ENCODE results near the gene GCLM. TPM values are rescaled to one million over a fixed set of nuclear protein-coding genes. Genes with fewer than 3 reads are reported as not detected.

The GCLM gene
- total and polyA plus RNA-seq, 2 donors (not counting 3 experiments of a cell fraction or from before 2014, with no cell fraction given), result 12.3 to 55.9 TPM

DNA sequence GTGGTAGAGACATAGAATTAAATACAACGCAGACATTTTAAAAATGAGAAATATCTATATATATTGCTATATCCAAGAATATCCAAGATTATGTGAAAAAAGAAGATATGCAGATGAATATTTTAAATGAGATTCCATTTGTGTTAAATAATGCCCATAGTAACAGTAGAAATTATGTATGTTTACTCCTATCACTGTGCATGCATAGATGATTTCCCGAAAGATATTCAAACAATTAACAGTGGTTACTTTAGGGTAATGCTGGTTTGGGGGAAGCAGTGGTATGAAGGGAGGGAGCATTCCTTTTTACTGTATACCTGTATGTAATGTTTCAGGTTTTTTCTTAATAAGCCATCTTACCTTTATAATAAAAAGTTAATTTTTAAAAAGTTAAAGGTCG, 55.3 kb downstream of the GCLM start:
- BruUV-seq (replicated peaks), result no TSS peak
- no peak for DNase-seq (ENCODE audit: low read depth, low spot score)
- ChIA-PET CTCF (no interaction called here), POLR2A (no interaction called here)
- no peak overlapping the region for H2AFZ ChIP-seq (ENCODE audit: low read depth, low read length)
- dilution Hi-C loops (cut with MboI; ENCODE audit: extremely low pct_ligation_motif_present, low sequenced_read_pairs) (no loop called here), intact Hi-C loops (cut with micrococcal nuclease) (no loop called here)
- H3K9me1 ChIP-seq (replicated peaks; ENCODE audit: control insufficient read depth, extremely low read depth, insufficient read depth, low read length), result no peaks in the 10 kb centered on the region
- TF ChIP-seq POLR2A (IDR thresholded peaks at IDR 0.05; ENCODE audit: low read depth, low read length) (no peak), FOS (IDR thresholded peaks at IDR 0.05; ENCODE audit: borderline replicate concordance, insufficient read depth, low read length) (no peak), MYC (IDR thresholded peaks at IDR 0.05; ENCODE audit: low read depth, low read length) (no peak), EZH2 (IDR thresholded peaks at IDR 0.05; ENCODE audit: borderline replicate concordance, low read depth, low read length, severe bottlenecking) (no peak), JUN (IDR thresholded peaks at IDR 0.05; ENCODE audit: borderline replicate concordance, insufficient read depth, insufficient read length, low read depth) (no peak)
- TF ChIP-seq, protein P1, sequence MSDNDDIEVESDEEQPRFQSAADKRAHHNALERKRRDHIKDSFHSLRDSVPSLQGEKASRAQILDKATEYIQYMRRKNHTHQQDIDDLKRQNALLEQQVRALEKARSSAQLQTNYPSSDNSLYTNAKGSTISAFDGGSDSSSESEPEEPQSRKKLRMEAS (IDR thresholded peaks at IDR 0.05; ENCODE audit: insufficient read depth, insufficient read length), result no peak
- TF ChIP-seq, protein P2, sequence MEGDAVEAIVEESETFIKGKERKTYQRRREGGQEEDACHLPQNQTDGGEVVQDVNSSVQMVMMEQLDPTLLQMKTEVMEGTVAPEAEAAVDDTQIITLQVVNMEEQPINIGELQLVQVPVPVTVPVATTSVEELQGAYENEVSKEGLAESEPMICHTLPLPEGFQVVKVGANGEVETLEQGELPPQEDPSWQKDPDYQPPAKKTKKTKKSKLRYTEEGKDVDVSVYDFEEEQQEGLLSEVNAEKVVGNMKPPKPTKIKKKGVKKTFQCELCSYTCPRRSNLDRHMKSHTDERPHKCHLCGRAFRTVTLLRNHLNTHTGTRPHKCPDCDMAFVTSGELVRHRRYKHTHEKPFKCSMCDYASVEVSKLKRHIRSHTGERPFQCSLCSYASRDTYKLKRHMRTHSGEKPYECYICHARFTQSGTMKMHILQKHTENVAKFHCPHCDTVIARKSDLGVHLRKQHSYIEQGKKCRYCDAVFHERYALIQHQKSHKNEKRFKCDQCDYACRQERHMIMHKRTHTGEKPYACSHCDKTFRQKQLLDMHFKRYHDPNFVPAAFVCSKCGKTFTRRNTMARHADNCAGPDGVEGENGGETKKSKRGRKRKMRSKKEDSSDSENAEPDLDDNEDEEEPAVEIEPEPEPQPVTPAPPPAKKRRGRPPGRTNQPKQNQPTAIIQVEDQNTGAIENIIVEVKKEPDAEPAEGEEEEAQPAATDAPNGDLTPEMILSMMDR (IDR thresholded peaks at IDR 0.05; ENCODE audit: extremely low read depth in 1 of 2, insufficient read depth in 1 of 2, low read depth in 1 of 2, low read length in 2 of 2), result no peak
- no peaks in the 10 kb centered on the region for H3K4me1 ChIP-seq (ENCODE audit: control insufficient read depth, extremely low read depth, insufficient read depth, low read length)
- no peaks in the 10 kb centered on the region for H3K79me2 ChIP-seq (ENCODE audit: control insufficient read depth, insufficient read depth, low read length)
- H3K27ac ChIP-seq (ENCODE audit: insufficient read depth, low read depth, low read length), result no peak overlapping the region
- peaks cover 0 to 7% of the 10 kb centered on the region in 2 experiments for H3K27me3 ChIP-seq (ENCODE audit: control insufficient read depth in 2 of 2, insufficient read depth in 2 of 2, low read length in 2 of 2)
- no peaks in the 10 kb centered on the region for H3K9me3 ChIP-seq (replicated peaks; ENCODE audit: control insufficient read depth, insufficient read depth, low read length)
- no peak for FAIRE-seq
- no peak overlapping the region for H3K4me2 ChIP-seq (ENCODE audit: insufficient read depth, low read length)
- H3K36me3 ChIP-seq (ENCODE audit: control insufficient read depth in 2 of 2, extremely low read depth in 1 of 2, insufficient read depth in 2 of 2, low read length in 2 of 2), result no peaks in the 10 kb centered on the region
- H3K4me3 ChIP-seq (replicated peaks in 1 of 3; ENCODE audit: insufficient read depth in 1 of 3, low read depth in 1 of 3, low read length in 3 of 3), result no peak overlapping the region
- H3K9ac ChIP-seq (replicated peaks; ENCODE audit: extremely low read depth, insufficient read depth, low read length), result no peak overlapping the region
- no peaks in the 10 kb centered on the region for H4K20me1 ChIP-seq (replicated peaks; ENCODE audit: control insufficient read depth, extremely low read depth, insufficient read depth, low read length)
